Osteoblast (primary cell): ENCODE data around the gene DNAJC10. TPM values are rescaled to one million over a fixed set of nuclear protein-coding genes. Genes with fewer than 3 reads are reported as not detected.
"Not testable (repeated sequence)": the region's sequence is repeated elsewhere in the genome, so short reads cannot be mapped to it uniquely, and the experiment has no call there.

Source experiments
- DNase-seq: peaks from one replicate; pipeline ENCODE4 v3.0.0; 2011; ENCODE audit warnings: low spot score, mixed read lengths; ENCODE audit not compliant: insufficient read length; ENCODE audit errors: missing footprints
- H2AFZ ChIP-seq: 2 replicates; pipeline ENCODE4 v1.6.0; 2011; ENCODE audit warnings: mild to moderate bottlenecking, low read length
- H3K27ac ChIP-seq: 2 replicates; pipeline ENCODE4 v1.5.1; 2011; ENCODE audit warnings: mild to moderate bottlenecking, low read depth, low read length, moderate library complexity
- H3K27me3 ChIP-seq: 2 replicates; pipeline ENCODE4 v1.6.0; 2012; ENCODE audit warnings: mild to moderate bottlenecking, control low read depth, inconsistent platforms, low read length, moderate library complexity; ENCODE audit not compliant: insufficient read depth
- H3K36me3 ChIP-seq: 2 replicates; pipeline ENCODE4 v1.5.1; 2011; ENCODE audit warnings: mild to moderate bottlenecking, low read length, control low read depth, moderate library complexity; ENCODE audit not compliant: insufficient read depth
- H3K4me1 ChIP-seq: 2 replicates; pipeline ENCODE4 v1.5.1; 2011; ENCODE audit warnings: mild to moderate bottlenecking, low read length, control low read depth, moderate library complexity; ENCODE audit not compliant: insufficient read depth
- H3K4me2 ChIP-seq: 2 replicates; pipeline ENCODE4 v1.6.0; 2011; ENCODE audit warnings: mild to moderate bottlenecking, low read length; ENCODE audit not compliant: insufficient read depth
- H3K4me3 ChIP-seq: fragments of 200-600 bp; sonication (generic); 3 replicates; pipeline ENCODE4 v1.5.1; 2012; ENCODE audit warnings: mild to moderate bottlenecking, low read length, inconsistent platforms; ENCODE audit not compliant: insufficient read depth
- H3K79me2 ChIP-seq: 2 replicates; pipeline ENCODE4 v1.6.0; 2012; ENCODE audit warnings: mild to moderate bottlenecking, low read length, control low read depth, inconsistent platforms; ENCODE audit not compliant: insufficient read depth
- H3K9me3 ChIP-seq: 2 replicates; pipeline ENCODE4 v1.5.1; 2011; ENCODE audit warnings: low read depth, low read length, control low read depth
- H4K20me1 ChIP-seq: 2 replicates; pipeline ENCODE4 v1.6.0; 2012; ENCODE audit warnings: mild to moderate bottlenecking, low read length, control low read depth; ENCODE audit not compliant: insufficient read depth
- CTCF ChIP-seq: IDR thresholded peaks from 2 replicates; pipeline ENCODE4 v1.5.1; 2011; ENCODE audit warnings: mild to moderate bottlenecking, low read depth, low read length, moderate library complexity; ENCODE audit errors: extremely low read depth
- total RNA-seq: library from RNA; depleted of rRNA; stranded (reverse); fragments of >200 nt; gene quantifications from 2 replicates; pipeline ENCODE4 v1.2.3, GENCODE V29; 2012

The DNAJC10 gene
- total RNA-seq, 1 donor: 112 TPM

DNA sequence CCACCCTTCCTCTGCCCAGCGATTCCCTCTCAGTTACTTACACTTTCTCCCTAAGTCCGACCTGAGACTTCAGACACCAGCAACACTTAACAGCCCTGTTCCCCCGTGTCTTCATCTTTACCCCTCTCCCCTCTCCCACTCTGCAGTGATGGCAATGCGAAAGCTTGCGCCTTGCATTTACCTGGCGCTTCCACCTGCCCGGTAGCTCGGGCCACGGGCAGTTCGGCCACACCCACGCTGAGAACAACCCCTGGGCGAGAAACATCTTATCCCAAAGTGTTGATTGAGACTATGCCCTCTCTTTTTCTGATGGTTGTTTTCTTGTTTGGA, 558 bp downstream of the DNAJC10 start:
- Histone ChIP-seq H3K4me3 (peak overlapping the region; percentile 96), H4K20me1 (no peaks in the 10 kb centered on the region), H3K27ac (peak overlapping the region; percentile 72), H3K27me3 (no peaks in the 10 kb centered on the region), H3K36me3 (peaks cover 25% of the 10 kb centered on the region), H3K79me2 (peaks cover 20% of the 10 kb centered on the region), H3K9me3 (no peaks in the 10 kb centered on the region), H3K4me1 (peaks cover 14% of the 10 kb centered on the region), H3K4me2 (peak overlapping the region; percentile 90), H2AFZ (peak overlapping the region; percentile 83)
- TF ChIP-seq CTCF: no peak
- DNase-seq: no peak

GRCh38 chr2:182717416-182717815, 1.4 kb downstream of the DNAJC10 start:
- H3K4me1 ChIP-seq: peaks cover 14% of the 10 kb centered on the region
- no peaks in the 10 kb centered on the region for H3K9me3 ChIP-seq
- DNase-seq: peak; percentile 1
- peaks cover 25% of the 10 kb centered on the region for H3K36me3 ChIP-seq
- no peaks in the 10 kb centered on the region for H3K27me3 ChIP-seq
- no peak for TF ChIP-seq CTCF
- peak overlapping the region; percentile 32 for H2AFZ ChIP-seq
- H3K79me2 ChIP-seq: peaks cover 20% of the 10 kb centered on the region
- H3K4me2 ChIP-seq: peak overlapping the region; percentile 90
- H3K27ac ChIP-seq: no peak overlapping the region
- no peaks in the 10 kb centered on the region for H4K20me1 ChIP-seq
- H3K4me3 ChIP-seq: peak overlapping the region; percentile 96

DNA sequence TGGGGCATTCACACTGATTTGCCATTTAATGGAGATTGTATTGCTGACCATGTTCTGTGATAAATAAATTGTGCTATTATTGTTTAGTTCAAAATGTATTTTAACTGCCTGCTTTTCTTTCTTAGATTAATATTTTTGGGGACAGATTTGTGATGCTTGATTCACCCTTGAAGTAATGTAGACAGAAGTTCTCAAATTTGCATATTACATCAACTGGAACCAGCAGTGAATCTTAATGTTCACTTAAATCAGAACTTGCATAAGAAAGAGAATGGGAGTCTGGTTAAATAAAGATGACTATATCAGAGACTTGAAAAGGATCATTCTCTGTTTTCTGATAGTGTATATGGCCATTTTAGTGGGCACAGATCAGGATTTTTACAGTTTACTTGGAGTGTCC, 1.8 kb downstream of the DNAJC10 start:
- H3K79me2 ChIP-seq: peaks cover 20% of the 10 kb centered on the region
- peaks cover 29% of the 10 kb centered on the region for H3K36me3 ChIP-seq
- no peaks in the 10 kb centered on the region for H3K27me3 ChIP-seq
- no peaks in the 10 kb centered on the region for H4K20me1 ChIP-seq
- H3K9me3 ChIP-seq: no peaks in the 10 kb centered on the region
- H3K4me2 ChIP-seq: peak overlapping the region; percentile 90
- peaks cover 14% of the 10 kb centered on the region for H3K4me1 ChIP-seq
- H3K4me3 ChIP-seq: no peak overlapping the region
- no peak overlapping the region for H2AFZ ChIP-seq
- TF ChIP-seq CTCF: no peak
- no peak for DNase-seq
- no peak overlapping the region for H3K27ac ChIP-seq

GRCh38 chr2:182718459-182718858, 2.4 kb downstream of the DNAJC10 start:
- Histone ChIP-seq H4K20me1 (no peaks in the 10 kb centered on the region), H3K9me3 (no peaks in the 10 kb centered on the region), H3K36me3 (peaks cover 35% of the 10 kb centered on the region), H3K4me2 (no peak overlapping the region), H3K4me3 (no peak overlapping the region), H3K4me1 (peaks cover 14% of the 10 kb centered on the region), H3K27me3 (no peaks in the 10 kb centered on the region), H2AFZ (no peak overlapping the region), H3K27ac (no peak overlapping the region), H3K79me2 (peaks cover 20% of the 10 kb centered on the region)
- no peak for TF ChIP-seq CTCF
- no peak for DNase-seq

- not testable (repeated sequence) for DNase-seq, H3K9me3 ChIP-seq, H2AFZ ChIP-seq, H3K27ac ChIP-seq, H3K4me3 ChIP-seq, H3K4me2 ChIP-seq, H4K20me1 ChIP-seq, H3K27me3 ChIP-seq
- Histone ChIP-seq H3K79me2 (peaks cover 20% of the 10 kb centered on the region), H3K36me3 (peaks cover 37% of the 10 kb centered on the region), H3K4me1 (peaks cover 14% of the 10 kb centered on the region)
These were observed 3.1 kb downstream of the DNAJC10 start for GRCh38 chr2:182719116-182719515.
